Mammary epithelial cell (primary cell): Measurements from ENCODE around the gene ACP3.

Source experiments
- CTCF ChIP-seq, 2 donors: IDR thresholded peaks in 1 of 2; conservative IDR thresholded peaks in 1 of 2; 2 replicates each; pipeline ENCODE4 v1.5.1; 2011 to 2012; ENCODE audit warnings: inconsistent platforms in 2 of 2, low read length in 2 of 2, mild to moderate bottlenecking in 2 of 2, control low read depth in 1 of 2, low read depth in 1 of 2; ENCODE audit not compliant: insufficient read depth in 1 of 2; ENCODE audit errors: extremely low read depth in 1 of 2
- EZH2 ChIP-seq: IDR thresholded peaks from 2 replicates; pipeline ENCODE4 v1.6.1; 2012; ENCODE audit warnings: low read length, inconsistent platforms, borderline replicate concordance

GRCh38 chr3:132378048-132378762 is 61.0 kb downstream of the ACP3 start:
- TF ChIP-seq CTCF (conservative IDR thresholded peaks at IDR 0.05 in 1 of 2, IDR thresholded peaks at IDR 0.05 in 1 of 2; ENCODE audit: extremely low read depth in 1 of 2, insufficient read depth in 1 of 2, low read depth in 1 of 2, low read length in 2 of 2) (no peak), EZH2 (no peak)
